ENCODE data around the gene AK1.
A peak's percentile ranks its signal among the peaks of the same experiment; 100 is the strongest.

Gene AK1

GRCh38 chr9:127907867-127908659, 30.6 kb upstream of the AK1 start:
- ATAC-seq, result no peak

GRCh38 chr9:127905788-127906191, 28.3 kb upstream of the AK1 start:
- ATAC-seq, result peak; percentile 67 to 73

- peak; percentile 63 to 73 for ATAC-seq
Observed at GRCh38 chr9:127905004-127905728, 27.7 kb upstream of the AK1 start.

GRCh38 chr9:127904561-127905003, 27.1 kb upstream of the AK1 start:
- peak; percentile 1 to 3 for ATAC-seq

- peak; percentile 6 to 12 for ATAC-seq
Observed at GRCh38 chr9:127903557-127904475, 26.3 kb upstream of the AK1 start.

- ATAC-seq, result peak; percentile 83 to 87
Observed at GRCh38 chr9:127899128-127899943, 21.9 kb upstream of the AK1 start, which contains the start of gene ST6GALNAC6. Gene ST6GALNAC6, minus strand, starts transcription at chr9:127899603. Its CDS starts 1,622 bp downstream, at chr9:127897981.

GRCh38 chr9:127898433-127899127, 21.1 kb upstream of the AK1 start:
- peak; percentile 11 for ATAC-seq

GRCh38 chr9:127897193-127897692, 19.8 kb upstream of the AK1 start:
- ATAC-seq, result no peak

- no peak for ATAC-seq
Observed at GRCh38 chr9:127896395-127897192, 19.1 kb upstream of the AK1 start.

- no peak for ATAC-seq
Observed at GRCh38 chr9:127895811-127896210, 18.3 kb upstream of the AK1 start.

- ATAC-seq, result no peak
Observed at GRCh38 chr9:127893392-127893791, 15.9 kb upstream of the AK1 start.

GRCh38 chr9:127892831-127893230, 15.4 kb upstream of the AK1 start:
- no peak for ATAC-seq

GRCh38 chr9:127890053-127890452, 12.6 kb upstream of the AK1 start:
- ATAC-seq, result no peak

- ATAC-seq, result no peak
Observed at GRCh38 chr9:127887792-127888191, 10.3 kb upstream of the AK1 start.

- ATAC-seq, result no peak
Observed at GRCh38 chr9:127886401-127886972, 9.0 kb upstream of the AK1 start.

- ATAC-seq, result no peak
Observed at GRCh38 chr9:127885508-127886281, 8.2 kb upstream of the AK1 start.

- ATAC-seq, result no peak
Observed at GRCh38 chr9:127884976-127885490, 7.6 kb upstream of the AK1 start.

GRCh38 chr9:127884427-127884911, 7.0 kb upstream of the AK1 start:
- ATAC-seq, result no peak

- ATAC-seq, result no peak
Observed at GRCh38 chr9:127883959-127884358, 6.5 kb upstream of the AK1 start.
